GM21528 (cell line): ENCODE measurements around the gene CDH23.

ENCODE experiments used
- ATAC-seq: cut with Tn5 transposase; IDR thresholded peaks from one replicate; pipeline ENCODE4 v1.9.1; 2021; ENCODE audit warnings: mild to moderate bottlenecking, moderate library complexity; ENCODE audit not compliant: unreplicated experiment, low FRiP score

The CDH23 gene

DNA sequence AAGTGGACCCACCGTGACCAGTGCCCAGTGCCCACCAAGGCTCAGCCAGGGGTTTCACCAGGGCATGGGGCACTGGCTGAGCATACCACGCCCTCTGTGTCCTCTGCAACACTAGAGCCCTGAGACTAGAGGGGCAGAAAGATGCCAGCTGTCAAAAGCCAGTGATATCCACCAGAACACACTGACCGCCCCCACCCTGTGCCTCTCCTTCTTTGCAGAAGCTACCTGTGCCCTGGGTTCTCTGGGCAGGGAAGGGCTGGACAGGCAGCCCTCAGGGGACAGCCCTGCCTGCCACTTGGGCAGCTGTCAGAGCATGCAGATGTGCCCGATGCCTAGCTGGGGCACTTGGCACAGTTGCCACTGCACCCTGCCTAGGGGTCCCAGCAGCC is 376.1 kb downstream of the CDH23 start:
- ATAC-seq: no peak

DNA sequence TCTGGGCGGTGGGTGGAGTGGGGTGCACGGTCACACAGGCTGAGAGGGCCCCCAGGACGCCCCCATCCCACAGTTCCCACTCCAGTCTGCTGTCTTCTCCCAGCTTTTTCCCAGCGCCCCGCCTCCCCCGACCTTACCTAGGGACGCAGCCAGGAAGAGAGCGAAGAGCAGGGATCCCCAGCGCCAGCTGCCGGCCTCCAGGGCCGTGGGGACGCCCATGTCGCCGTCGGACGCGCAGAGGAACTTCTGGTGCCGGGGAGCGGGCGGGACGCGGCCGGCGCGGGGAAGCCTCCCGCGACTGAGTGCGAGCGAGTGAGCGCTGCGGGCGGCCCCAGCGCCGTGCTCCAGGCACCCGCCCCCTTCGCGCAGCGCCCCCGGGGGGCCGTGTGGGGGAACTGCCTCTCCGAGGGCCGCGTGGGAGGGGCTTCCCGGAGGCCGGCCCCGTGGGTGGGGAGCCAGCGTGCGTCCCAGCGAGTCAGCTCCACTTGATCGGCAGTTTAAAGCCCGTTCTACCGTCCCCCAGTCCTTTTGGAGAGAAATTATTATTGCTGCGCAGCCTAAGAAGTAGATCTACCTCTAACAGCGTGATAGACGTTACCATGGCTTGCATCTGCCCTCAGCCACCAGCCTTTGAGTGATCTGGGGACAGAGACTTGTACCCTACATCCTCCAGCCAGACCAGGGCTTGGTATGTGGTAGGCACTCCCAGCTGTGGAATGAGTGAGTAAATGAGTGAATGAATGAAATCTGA is 376.7 kb downstream of the CDH23 start, which contains the start of gene VSIR:
Gene VSIR, minus strand, starts transcription at position 300 of the 751 bp plus-strand sequence. Its CDS starts 81 bp downstream, at position 219.
- ATAC-seq: peak; percentile 60

- no peak for ATAC-seq
Measured at GRCh38 chr10:71774916-71775702, 378.4 kb downstream of the CDH23 start.

GRCh38 chr10:71776481-71776925 is 379.8 kb downstream of the CDH23 start:
- ATAC-seq: no peak

GRCh38 chr10:71777213-71777985 is 380.7 kb downstream of the CDH23 start:
- no peak for ATAC-seq

GRCh38 chr10:71778071-71778825 is 381.5 kb downstream of the CDH23 start:
- ATAC-seq: no peak

- no peak for ATAC-seq
Measured at GRCh38 chr10:71779641-71780040, 382.9 kb downstream of the CDH23 start.

GRCh38 chr10:71780156-71780555 is 383.4 kb downstream of the CDH23 start:
- no peak for ATAC-seq

DNA sequence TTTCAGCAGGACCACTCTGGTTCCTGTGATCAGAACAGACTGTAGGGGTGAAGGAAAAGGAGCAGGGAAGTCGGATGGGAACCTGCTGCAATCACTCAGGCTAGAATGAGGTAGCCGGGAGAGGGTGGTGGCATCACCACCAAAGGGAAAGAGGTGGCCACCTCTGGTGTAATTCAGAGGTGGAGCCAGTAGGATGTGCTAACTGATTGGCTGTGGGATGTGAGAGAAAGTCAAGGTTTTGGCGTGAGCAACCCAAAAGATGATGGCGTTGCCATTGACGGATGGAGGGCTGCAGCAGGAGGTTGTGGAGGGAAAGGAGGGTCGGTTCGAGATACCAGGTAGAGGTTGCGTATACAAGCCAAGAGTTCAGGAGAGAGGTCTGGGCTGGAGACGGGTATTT is 384.0 kb downstream of the CDH23 start:
- ATAC-seq: no peak

DNA sequence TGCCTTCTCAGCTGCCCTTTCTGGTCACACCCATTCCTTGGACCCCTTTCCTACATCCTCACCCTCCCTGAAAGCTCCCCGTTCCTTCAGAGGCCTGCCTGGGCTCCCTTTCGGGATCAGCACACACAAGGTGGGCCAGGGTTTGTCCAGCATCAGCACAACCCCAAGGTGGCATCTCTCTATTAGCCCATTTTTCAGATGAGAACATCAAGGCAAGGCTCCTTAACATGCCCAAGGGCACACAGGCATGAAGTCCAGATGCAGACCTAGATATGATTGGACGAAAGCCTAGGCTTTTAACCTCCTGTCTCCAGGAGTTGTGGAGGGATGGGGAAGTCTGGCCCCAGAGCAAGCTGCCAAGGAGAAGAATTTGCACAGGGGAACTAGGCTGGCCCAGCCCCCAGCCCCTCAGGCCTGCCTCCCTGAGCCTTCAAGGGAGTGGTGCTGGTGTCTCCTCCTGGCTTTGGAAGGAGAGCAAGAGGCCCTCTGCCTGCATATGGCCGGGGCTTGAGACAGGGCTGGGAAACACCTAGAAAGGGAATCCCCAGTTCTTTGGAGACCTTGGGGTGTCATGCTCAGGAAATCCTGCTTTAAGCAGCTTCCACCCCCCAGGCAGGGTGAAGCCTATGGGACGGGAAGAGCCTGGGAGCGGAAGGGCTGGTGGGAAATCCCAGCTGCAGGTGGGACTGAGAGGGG is 385.6 kb downstream of the CDH23 start:
- ATAC-seq: no peak

- ATAC-seq: no peak
Measured at GRCh38 chr10:71782917-71783490, 386.3 kb downstream of the CDH23 start.

GRCh38 chr10:71783917-71784678 is 387.4 kb downstream of the CDH23 start:
- no peak for ATAC-seq

DNA sequence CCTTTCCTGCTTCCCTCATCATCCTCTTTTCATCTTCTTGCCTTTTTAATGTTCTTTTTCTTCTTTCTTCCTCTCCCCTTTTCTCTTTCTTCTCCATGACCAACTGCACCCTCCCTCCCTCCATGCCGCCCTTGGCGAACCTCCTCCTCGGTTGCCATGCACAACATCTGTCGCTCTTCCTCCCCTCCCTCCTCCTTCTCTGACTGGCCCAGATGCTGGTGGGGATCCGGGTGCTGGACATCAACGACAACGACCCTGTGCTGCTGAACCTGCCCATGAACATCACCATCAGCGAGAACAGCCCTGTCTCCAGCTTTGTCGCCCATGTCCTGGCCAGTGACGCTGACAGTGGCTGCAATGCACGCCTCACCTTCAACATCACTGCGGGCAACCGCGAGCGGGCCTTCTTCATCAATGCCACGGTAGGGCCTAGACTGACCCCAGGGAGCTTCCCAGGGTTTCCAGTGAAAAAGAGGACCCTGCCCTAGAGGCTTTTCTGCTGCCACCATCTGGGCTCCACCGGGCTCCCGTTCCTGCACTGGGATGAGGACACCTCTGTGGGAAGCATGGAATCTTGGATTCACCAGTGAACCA is 388.1 kb downstream of the CDH23 start:
- no peak for ATAC-seq

GRCh38 chr10:71788954-71789353 is 392.2 kb downstream of the CDH23 start:
- no peak for ATAC-seq

- ATAC-seq: no peak
Measured at GRCh38 chr10:71789871-71790270, 393.2 kb downstream of the CDH23 start.

GRCh38 chr10:71790749-71791440 is 394.2 kb downstream of the CDH23 start:
- ATAC-seq: no peak

DNA sequence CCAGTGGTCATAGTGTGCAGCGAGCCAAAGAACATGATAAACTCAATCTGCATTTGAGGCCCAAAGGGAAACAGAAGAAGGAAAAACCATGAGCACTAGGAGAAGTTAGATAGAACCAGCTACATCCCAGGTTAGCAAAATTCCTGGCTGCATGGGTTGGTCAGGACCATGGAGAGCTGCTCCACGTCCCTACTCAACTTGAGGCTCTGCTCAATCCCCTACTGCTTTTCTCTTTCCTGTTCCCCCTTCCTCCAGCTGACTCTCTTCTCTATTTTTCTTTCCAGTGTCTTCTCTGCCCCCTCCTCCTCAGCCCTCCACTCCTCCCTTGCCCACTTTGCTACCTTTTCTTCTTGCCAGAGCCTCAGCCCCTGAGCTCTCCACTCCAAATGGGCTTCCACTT is 398.5 kb downstream of the CDH23 start:
- ATAC-seq: no peak
